ENCODE data around the gene CAMKMT.
A peak's percentile ranks its signal among the peaks of the same experiment; 100 is the strongest.

The CAMKMT gene

GRCh38 chr2:44705876-44706480 lies 344.2 kb downstream of the CAMKMT start:
- Histone ChIP-seq H3K4me1 (ENCODE audit: insufficient read depth, poor library complexity, severe bottlenecking) (peaks cover 6% of the 10 kb centered on the region), H3K36me3 (ENCODE audit: low read depth) (no peaks in the 10 kb centered on the region), H3K9me3 (ENCODE audit: severe bottlenecking) (no peaks in the 10 kb centered on the region), H3K27ac (ENCODE audit: poor library complexity, severe bottlenecking) (no peak overlapping the region), H3K4me3 (ENCODE audit: severe bottlenecking) (no peak overlapping the region), H3K27me3 (ENCODE audit: insufficient read depth, poor library complexity, severe bottlenecking) (no peaks in the 10 kb centered on the region)
- no peak for TF ChIP-seq CTCF (IDR thresholded peaks at IDR 0.05; ENCODE audit: poor library complexity, severe bottlenecking)
- ATAC-seq (ENCODE audit: low read depth) (no peak), DNase-seq (ENCODE audit: low spot score) (no peak)

GRCh38 chr2:44706681-44707553 lies 345.2 kb downstream of the CAMKMT start:
- no peak for TF ChIP-seq CTCF (IDR thresholded peaks at IDR 0.05; ENCODE audit: poor library complexity, severe bottlenecking)
- ATAC-seq (ENCODE audit: low read depth), result no peak
- no peak overlapping the region for H3K27ac ChIP-seq (ENCODE audit: poor library complexity, severe bottlenecking)
- H3K27me3 ChIP-seq (ENCODE audit: insufficient read depth, poor library complexity, severe bottlenecking), result no peaks in the 10 kb centered on the region
- no peak overlapping the region for H3K4me3 ChIP-seq (ENCODE audit: severe bottlenecking)
- DNase-seq (ENCODE audit: low spot score), result no peak
- H3K4me1 ChIP-seq (ENCODE audit: insufficient read depth, poor library complexity, severe bottlenecking), result peaks cover 6% of the 10 kb centered on the region
- no peaks in the 10 kb centered on the region for H3K36me3 ChIP-seq (ENCODE audit: low read depth)
- H3K9me3 ChIP-seq (ENCODE audit: severe bottlenecking), result no peaks in the 10 kb centered on the region

GRCh38 chr2:44707945-44708660 lies 346.4 kb downstream of the CAMKMT start:
- Histone ChIP-seq H3K27ac (ENCODE audit: poor library complexity, severe bottlenecking) (no peak overlapping the region), H3K4me3 (ENCODE audit: severe bottlenecking) (no peak overlapping the region), H3K4me1 (ENCODE audit: insufficient read depth, poor library complexity, severe bottlenecking) (peaks cover 6% of the 10 kb centered on the region), H3K9me3 (ENCODE audit: severe bottlenecking) (no peaks in the 10 kb centered on the region), H3K27me3 (ENCODE audit: insufficient read depth, poor library complexity, severe bottlenecking) (no peaks in the 10 kb centered on the region), H3K36me3 (ENCODE audit: low read depth) (no peaks in the 10 kb centered on the region)
- ATAC-seq (ENCODE audit: low read depth) (peak; percentile 53; the same call in 1 of the 3 replicates), DNase-seq (ENCODE audit: low spot score) (no peak)
- TF ChIP-seq CTCF (IDR thresholded peaks at IDR 0.05; ENCODE audit: poor library complexity, severe bottlenecking), result no peak

- DNase-seq (ENCODE audit: low spot score) (no peak), ATAC-seq (ENCODE audit: low read depth) (peak; percentile 68)
- no peak for TF ChIP-seq CTCF (IDR thresholded peaks at IDR 0.05; ENCODE audit: poor library complexity, severe bottlenecking)
- H3K36me3 ChIP-seq (ENCODE audit: low read depth), result no peaks in the 10 kb centered on the region
- H3K4me3 ChIP-seq (ENCODE audit: severe bottlenecking), result no peak overlapping the region
- H3K9me3 ChIP-seq (ENCODE audit: severe bottlenecking), result no peaks in the 10 kb centered on the region
- H3K27ac ChIP-seq (ENCODE audit: poor library complexity, severe bottlenecking), result no peak overlapping the region
- H3K27me3 ChIP-seq (ENCODE audit: insufficient read depth, poor library complexity, severe bottlenecking), result no peaks in the 10 kb centered on the region
- peaks cover 6% of the 10 kb centered on the region for H3K4me1 ChIP-seq (ENCODE audit: insufficient read depth, poor library complexity, severe bottlenecking)
Observed at GRCh38 chr2:44708661-44709000, 346.9 kb downstream of the CAMKMT start.

Measured in RWPE2 (cell line).